Measurements from ENCODE around the gene MYO9A. TPM values are rescaled to one million over a fixed set of nuclear protein-coding genes. Genes with fewer than 3 reads are reported as not detected.

Gene MYO9A
- total RNA-seq, 6 experiments from 2014 or later, result 25.3 to 29.1 (median 27.3) TPM

DNA sequence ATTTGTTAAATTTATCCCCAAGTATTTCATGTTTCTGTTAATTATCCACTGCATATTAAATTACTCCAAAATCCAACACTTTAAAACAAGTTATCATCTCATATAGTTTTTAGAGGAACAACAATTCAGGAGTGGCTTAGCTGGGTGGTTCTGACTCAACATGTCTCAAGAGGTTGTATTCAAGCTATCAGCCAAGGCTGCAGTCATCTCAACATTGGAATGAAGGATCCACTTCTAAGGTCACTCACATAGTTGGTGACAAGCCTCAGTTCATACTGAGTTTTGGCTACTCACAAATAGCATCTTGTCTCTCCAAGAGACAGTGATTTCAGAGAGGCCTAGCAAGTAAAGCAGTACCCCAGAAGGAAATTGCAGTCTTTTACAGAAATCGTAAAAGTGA lies 172.9 kb downstream of the MYO9A start:
- Mint-ChIP-seq H3K36me3 (ENCODE audit: low read depth) (no peaks in the 10 kb centered on the region), H3K4me3 (no peak overlapping the region), H3K27ac (no peak overlapping the region), H3K9me3 (no peaks in the 10 kb centered on the region), H3K27me3 (ENCODE audit: insufficient read depth) (no peaks in the 10 kb centered on the region), H3K4me1 (ENCODE audit: low read depth) (no peaks in the 10 kb centered on the region)
- TF ChIP-seq, protein P1, sequence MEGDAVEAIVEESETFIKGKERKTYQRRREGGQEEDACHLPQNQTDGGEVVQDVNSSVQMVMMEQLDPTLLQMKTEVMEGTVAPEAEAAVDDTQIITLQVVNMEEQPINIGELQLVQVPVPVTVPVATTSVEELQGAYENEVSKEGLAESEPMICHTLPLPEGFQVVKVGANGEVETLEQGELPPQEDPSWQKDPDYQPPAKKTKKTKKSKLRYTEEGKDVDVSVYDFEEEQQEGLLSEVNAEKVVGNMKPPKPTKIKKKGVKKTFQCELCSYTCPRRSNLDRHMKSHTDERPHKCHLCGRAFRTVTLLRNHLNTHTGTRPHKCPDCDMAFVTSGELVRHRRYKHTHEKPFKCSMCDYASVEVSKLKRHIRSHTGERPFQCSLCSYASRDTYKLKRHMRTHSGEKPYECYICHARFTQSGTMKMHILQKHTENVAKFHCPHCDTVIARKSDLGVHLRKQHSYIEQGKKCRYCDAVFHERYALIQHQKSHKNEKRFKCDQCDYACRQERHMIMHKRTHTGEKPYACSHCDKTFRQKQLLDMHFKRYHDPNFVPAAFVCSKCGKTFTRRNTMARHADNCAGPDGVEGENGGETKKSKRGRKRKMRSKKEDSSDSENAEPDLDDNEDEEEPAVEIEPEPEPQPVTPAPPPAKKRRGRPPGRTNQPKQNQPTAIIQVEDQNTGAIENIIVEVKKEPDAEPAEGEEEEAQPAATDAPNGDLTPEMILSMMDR (IDR thresholded peaks at IDR 0.05), result no peak
- peak; percentile 3 for DNase-seq

DNA sequence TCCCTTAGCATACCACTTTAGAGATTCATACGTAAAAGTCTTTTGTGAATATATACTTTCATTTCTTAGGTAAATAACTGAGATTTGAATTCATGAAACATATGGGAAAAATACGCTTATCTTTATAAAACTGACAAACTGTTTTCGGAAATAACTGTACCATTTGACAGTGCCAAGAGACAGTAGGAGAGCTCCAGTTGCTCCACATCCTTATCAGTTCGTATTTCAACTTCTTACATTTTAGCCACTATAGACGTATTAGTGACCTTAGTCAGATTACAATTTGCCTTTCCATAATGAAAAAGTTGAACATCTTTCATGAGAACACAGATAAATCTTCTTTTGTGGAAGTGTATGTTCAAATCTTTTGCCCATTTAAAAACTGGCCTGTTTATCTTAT lies 174.1 kb downstream of the MYO9A start:
- H3K9me3 Mint-ChIP-seq, result no peaks in the 10 kb centered on the region
- H3K27ac Mint-ChIP-seq, result no peak overlapping the region
- TF ChIP-seq, protein P1 (IDR thresholded peaks at IDR 0.05), result no peak
- no peak overlapping the region for H3K4me3 Mint-ChIP-seq
- no peaks in the 10 kb centered on the region for H3K4me1 Mint-ChIP-seq (ENCODE audit: low read depth)
- H3K36me3 Mint-ChIP-seq (ENCODE audit: low read depth), result no peaks in the 10 kb centered on the region
- no peak for DNase-seq
- H3K27me3 Mint-ChIP-seq (ENCODE audit: insufficient read depth), result no peaks in the 10 kb centered on the region

DNA sequence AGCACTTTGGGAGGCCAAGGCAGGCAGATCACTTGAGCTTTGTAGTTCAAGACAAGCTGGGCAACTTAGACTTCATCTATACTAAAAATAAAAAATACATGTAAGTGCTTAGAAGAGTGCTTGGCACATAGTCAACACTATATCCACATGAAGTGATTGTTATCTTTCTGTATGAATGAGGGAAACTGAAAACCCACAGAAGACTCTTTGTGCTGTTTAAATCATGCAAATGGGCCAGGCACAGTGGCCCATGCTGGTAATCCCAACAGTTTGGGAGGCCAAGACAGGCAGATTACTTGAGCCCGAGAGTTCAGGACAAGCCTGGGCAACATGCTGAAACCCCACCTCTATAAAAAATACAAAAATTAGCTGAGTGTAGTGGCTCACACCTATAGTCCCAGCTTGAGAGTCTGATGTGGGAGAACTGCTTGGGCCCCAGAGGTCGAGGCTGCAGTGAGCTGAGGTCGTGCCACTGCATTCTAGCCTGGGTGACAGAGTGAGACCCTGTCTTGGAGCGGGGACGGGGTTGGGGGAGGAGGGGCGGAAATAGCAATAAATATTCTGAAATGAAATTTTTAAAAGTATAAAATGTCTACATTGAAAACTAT lies 177.9 kb downstream of the MYO9A start:
- no peaks in the 10 kb centered on the region for H3K4me1 Mint-ChIP-seq (ENCODE audit: low read depth)
- no peak overlapping the region for H3K27ac Mint-ChIP-seq
- no peaks in the 10 kb centered on the region for H3K27me3 Mint-ChIP-seq (ENCODE audit: insufficient read depth)
- no peaks in the 10 kb centered on the region for H3K9me3 Mint-ChIP-seq
- DNase-seq, result no peak
- H3K36me3 Mint-ChIP-seq (ENCODE audit: low read depth), result peaks cover 9% of the 10 kb centered on the region
- TF ChIP-seq, protein P1 (IDR thresholded peaks at IDR 0.05), result no peak
- H3K4me3 Mint-ChIP-seq, result no peak overlapping the region

DNA sequence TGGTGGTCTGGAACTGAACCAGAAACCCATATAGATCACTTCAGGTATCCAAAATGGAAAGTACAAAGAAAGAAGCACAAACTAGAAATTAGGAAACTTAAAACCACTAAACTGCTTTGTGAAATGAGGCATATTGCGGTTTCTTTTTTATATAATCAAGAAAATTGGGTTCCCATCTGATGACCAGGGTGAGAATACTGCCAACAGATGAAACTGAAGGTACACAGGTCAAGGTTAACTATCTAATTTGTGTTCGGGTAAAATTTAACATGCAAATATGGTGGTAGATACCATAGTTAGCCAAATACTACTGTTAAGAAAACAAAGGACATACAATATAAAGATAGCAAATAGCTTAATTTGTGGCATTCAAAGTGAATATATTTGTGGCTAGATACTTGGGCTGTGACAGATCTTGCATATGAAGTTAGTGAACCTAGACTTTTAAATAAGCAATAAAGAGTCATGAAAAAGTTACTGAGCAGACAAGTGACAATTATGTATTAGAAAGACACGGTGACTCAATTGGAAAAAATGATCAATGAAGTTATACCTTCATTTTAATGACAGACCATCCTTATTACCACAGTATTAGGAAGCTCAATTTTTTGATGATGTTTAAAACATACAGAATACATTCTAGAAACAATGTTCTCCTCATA lies 180.2 kb downstream of the MYO9A start:
- Mint-ChIP-seq H3K27ac (no peak overlapping the region), H3K4me1 (ENCODE audit: low read depth) (no peaks in the 10 kb centered on the region), H3K36me3 (ENCODE audit: low read depth) (peaks cover 26% of the 10 kb centered on the region), H3K4me3 (no peak overlapping the region), H3K27me3 (ENCODE audit: insufficient read depth) (no peaks in the 10 kb centered on the region), H3K9me3 (no peaks in the 10 kb centered on the region)
- DNase-seq, result no peak
- TF ChIP-seq, protein P1 (IDR thresholded peaks at IDR 0.05), result no peak

DNA sequence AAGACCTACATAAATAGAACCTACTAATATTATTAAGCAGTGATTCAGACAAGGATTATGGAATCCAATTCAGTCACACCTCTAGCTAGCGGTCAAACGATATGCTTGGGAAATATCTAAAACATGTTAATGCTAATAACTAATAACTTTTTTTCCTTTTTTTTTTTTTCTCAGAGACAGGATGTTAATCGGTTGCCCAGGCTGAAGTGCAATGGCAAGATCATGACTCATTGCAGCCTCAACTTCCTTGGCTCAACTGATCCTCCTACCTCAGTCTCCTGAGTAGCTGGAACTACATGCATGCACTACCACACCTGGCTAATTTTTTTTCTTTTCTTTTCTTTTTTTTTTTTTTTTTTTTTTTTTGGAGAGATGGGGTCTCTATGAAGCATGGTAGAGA lies 183.5 kb downstream of the MYO9A start:
- H3K27me3 Mint-ChIP-seq (ENCODE audit: insufficient read depth), result no peaks in the 10 kb centered on the region
- peaks cover 56% of the 10 kb centered on the region for H3K36me3 Mint-ChIP-seq (ENCODE audit: low read depth)
- no peaks in the 10 kb centered on the region for H3K4me1 Mint-ChIP-seq (ENCODE audit: low read depth)
- DNase-seq, result no peak
- TF ChIP-seq, protein P1 (IDR thresholded peaks at IDR 0.05), result no peak
- H3K4me3 Mint-ChIP-seq, result no peak overlapping the region
- H3K27ac Mint-ChIP-seq, result no peak overlapping the region
- peaks cover 14% of the 10 kb centered on the region for H3K9me3 Mint-ChIP-seq

Measured in HFFc6 (cell line).